K562 treated with DMSO at 1 percent for 24 hours (cell line): ENCODE measurements around the gene EFHC1. TPM values are rescaled to one million over a fixed set of nuclear protein-coding genes. Genes with fewer than 3 reads are reported as not detected.

Experiments used
- total RNA-seq: library from RNA; unstranded; fragments of 300-600 nt; gene quantifications from 2 replicates; pipeline ENCODE4 v1.2.3, GENCODE V29; 2022; ENCODE audit warnings: low read depth; ENCODE audit not compliant: insufficient read depth

Gene EFHC1
- total RNA-seq, result 16.1 and 17.1 TPM in 2 replicates

GRCh38 chr6:52419809-52420667, at the start of gene EFHC1:
EFHC1 (plus strand) TSS chr6:52420342; CDS start chr6:52420411, 69 bp downstream.

Other genes with a start within 250 kb of the EFHC1 start
- gene IL17A, start 234.0 kb upstream of the EFHC1 start, total RNA-seq, result not detected in 2 replicates
- gene IL17F, start 175.8 kb upstream of the EFHC1 start, total RNA-seq, result not detected in 2 replicates
- 162 and 173 TPM in 2 replicates for gene MCM3, start 135.6 kb upstream of the EFHC1 start, total RNA-seq
- gene PAQR8, start 58.2 kb upstream of the EFHC1 start, total RNA-seq, result 12.1 and 13.1 TPM in 2 replicates
- 10.1 and 10.9 TPM in 2 replicates for gene TRAM2, start 156.7 kb downstream of the EFHC1 start, total RNA-seq